Activated CD4-positive, alpha-beta T cell treated with anti-CD3 and anti-CD28 coated beads for 24 hours (primary cell): ENCODE measurements around the gene GMPS.
"Not testable (repeated sequence)": the region's sequence is repeated elsewhere in the genome, so short reads cannot be mapped to it uniquely, and the experiment has no call there.

Experiments used
- DNase-seq, 2 donors: peaks; one replicate each; pipeline ENCODE4 v3.0.0-alpha.2; 2020; ENCODE audit warnings: low read depth in 2 of 2

The GMPS gene

GRCh38 chr3:155941354-155941753 lies 70.9 kb downstream of the GMPS start:
- DNase-seq = no peak

GRCh38 chr3:155944081-155944480 lies 73.6 kb downstream of the GMPS start:
- DNase-seq = no peak

GRCh38 chr3:155946178-155946577 lies 75.7 kb downstream of the GMPS start:
- DNase-seq = no peak

- no peak for DNase-seq
These were observed 78.0 kb downstream of the GMPS start for GRCh38 chr3:155948476-155948875.

GRCh38 chr3:155949453-155950217 lies 79.2 kb downstream of the GMPS start:
- DNase-seq = no peak

GRCh38 chr3:155956508-155957411 lies 86.3 kb downstream of the GMPS start:
- DNase-seq = no peak

GRCh38 chr3:155957412-155957880 lies 87.0 kb downstream of the GMPS start:
- DNase-seq = no peak

GRCh38 chr3:155958676-155959075 lies 88.2 kb downstream of the GMPS start:
- DNase-seq = no peak

GRCh38 chr3:155960060-155960459 lies 89.6 kb downstream of the GMPS start:
- no peak for DNase-seq

GRCh38 chr3:155961044-155961443 lies 90.6 kb downstream of the GMPS start:
- not testable (repeated sequence) for DNase-seq

- no peak for DNase-seq
These were observed 93.1 kb downstream of the GMPS start for GRCh38 chr3:155963570-155963969.

- DNase-seq = no peak
These were observed 99.9 kb downstream of the GMPS start for GRCh38 chr3:155970398-155970797.

- no peak for DNase-seq
These were observed 102.6 kb downstream of the GMPS start for GRCh38 chr3:155972885-155973584.

- DNase-seq = no peak
These were observed 107.9 kb downstream of the GMPS start for GRCh38 chr3:155978324-155978723.

GRCh38 chr3:155979746-155980145 lies 109.3 kb downstream of the GMPS start:
- DNase-seq = no peak

- DNase-seq = no peak
These were observed 111.2 kb downstream of the GMPS start for GRCh38 chr3:155981669-155982068.

- no peak for DNase-seq
These were observed 113.5 kb downstream of the GMPS start for GRCh38 chr3:155983834-155984474.

- DNase-seq = no peak
These were observed 114.5 kb downstream of the GMPS start for GRCh38 chr3:155984791-155985417.

- DNase-seq = no peak
These were observed 119.1 kb downstream of the GMPS start for GRCh38 chr3:155989536-155989935.

GRCh38 chr3:155991212-155991611 lies 120.8 kb downstream of the GMPS start:
- no peak for DNase-seq

- no peak for DNase-seq
These were observed 121.4 kb downstream of the GMPS start for GRCh38 chr3:155991847-155992246.
